Endothelial cell (in vitro differentiated cells): Measurements from ENCODE around the gene ZCWPW1. TPM values are rescaled to one million over a fixed set of nuclear protein-coding genes. Genes with fewer than 3 reads are reported as not detected.

Source experiments
- DNase-seq: peaks from one replicate; pipeline ENCODE4 v3.0.0; 2021; ENCODE audit warnings: low spot score
- H3K27ac Mint-ChIP-seq: one replicate; pipeline ENCODE4 v1.8.0; 2021; ENCODE audit warnings: mixed read lengths, inconsistent platforms; ENCODE audit not compliant: unreplicated experiment
- H3K27me3 Mint-ChIP-seq: one replicate; pipeline ENCODE4 v1.8.0; 2021; ENCODE audit warnings: mild to moderate bottlenecking, moderate library complexity, mixed read lengths, inconsistent platforms; ENCODE audit not compliant: unreplicated experiment
- H3K36me3 Mint-ChIP-seq: one replicate; pipeline ENCODE4 v1.8.0; 2021; ENCODE audit warnings: mild to moderate bottlenecking, low read depth, mixed read lengths, inconsistent platforms; ENCODE audit not compliant: unreplicated experiment
- H3K4me1 Mint-ChIP-seq: one replicate; pipeline ENCODE4 v1.8.0; 2021; ENCODE audit warnings: mild to moderate bottlenecking, mixed read lengths, inconsistent platforms; ENCODE audit not compliant: unreplicated experiment
- H3K4me3 Mint-ChIP-seq: one replicate; pipeline ENCODE4 v1.8.0; 2021; ENCODE audit warnings: mild to moderate bottlenecking, mixed read lengths, inconsistent platforms; ENCODE audit not compliant: unreplicated experiment
- H3K9me3 Mint-ChIP-seq: one replicate; pipeline ENCODE4 v1.8.0; 2021; ENCODE audit warnings: mixed read lengths, inconsistent platforms; ENCODE audit not compliant: unreplicated experiment
- long read RNA-seq: library from polyadenylated mRNA; unstranded; transcript quantifications from one replicate; pipeline ENCODE4 v2.0.0, GENCODE V29; 2020; ENCODE audit not compliant: unreplicated experiment
- total RNA-seq: library from RNA; stranded (reverse); fragmentation: NEBNext Ultra II Directional; extraction: Animal tissue kit (Norgen Biotek cat#: 25700); gene quantifications from one replicate; pipeline ENCODE4 v1.2.1, GENCODE V29; 2021; ENCODE audit not compliant: unreplicated experiment
- TF ChIP-seq, protein P1 (sequence below): fragments of 200-600 bp; sonication (generic); IDR thresholded peaks from one replicate; pipeline ENCODE4 v1.5.0; 2021; ENCODE audit warnings: antibody characterized with exemption; ENCODE audit not compliant: unreplicated experiment

The ZCWPW1 gene, protein sequence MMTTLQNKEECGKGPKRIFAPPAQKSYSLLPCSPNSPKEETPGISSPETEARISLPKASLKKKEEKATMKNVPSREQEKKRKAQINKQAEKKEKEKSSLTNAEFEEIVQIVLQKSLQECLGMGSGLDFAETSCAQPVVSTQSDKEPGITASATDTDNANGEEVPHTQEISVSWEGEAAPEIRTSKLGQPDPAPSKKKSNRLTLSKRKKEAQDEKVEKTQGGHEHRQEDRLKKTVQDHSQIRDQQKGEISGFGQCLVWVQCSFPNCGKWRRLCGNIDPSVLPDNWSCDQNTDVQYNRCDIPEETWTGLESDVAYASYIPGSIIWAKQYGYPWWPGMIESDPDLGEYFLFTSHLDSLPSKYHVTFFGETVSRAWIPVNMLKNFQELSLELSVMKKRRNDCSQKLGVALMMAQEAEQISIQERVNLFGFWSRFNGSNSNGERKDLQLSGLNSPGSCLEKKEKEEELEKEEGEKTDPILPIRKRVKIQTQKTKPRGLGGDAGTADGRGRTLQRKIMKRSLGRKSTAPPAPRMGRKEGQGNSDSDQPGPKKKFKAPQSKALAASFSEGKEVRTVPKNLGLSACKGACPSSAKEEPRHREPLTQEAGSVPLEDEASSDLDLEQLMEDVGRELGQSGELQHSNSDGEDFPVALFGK
- total RNA-seq: 2.2 TPM
- long read RNA-seq, partial matches to known transcripts: 0 of 2 reads
- long read RNA-seq, other reads (novel, unspliced or antisense): 2 of 2 reads

DNA sequence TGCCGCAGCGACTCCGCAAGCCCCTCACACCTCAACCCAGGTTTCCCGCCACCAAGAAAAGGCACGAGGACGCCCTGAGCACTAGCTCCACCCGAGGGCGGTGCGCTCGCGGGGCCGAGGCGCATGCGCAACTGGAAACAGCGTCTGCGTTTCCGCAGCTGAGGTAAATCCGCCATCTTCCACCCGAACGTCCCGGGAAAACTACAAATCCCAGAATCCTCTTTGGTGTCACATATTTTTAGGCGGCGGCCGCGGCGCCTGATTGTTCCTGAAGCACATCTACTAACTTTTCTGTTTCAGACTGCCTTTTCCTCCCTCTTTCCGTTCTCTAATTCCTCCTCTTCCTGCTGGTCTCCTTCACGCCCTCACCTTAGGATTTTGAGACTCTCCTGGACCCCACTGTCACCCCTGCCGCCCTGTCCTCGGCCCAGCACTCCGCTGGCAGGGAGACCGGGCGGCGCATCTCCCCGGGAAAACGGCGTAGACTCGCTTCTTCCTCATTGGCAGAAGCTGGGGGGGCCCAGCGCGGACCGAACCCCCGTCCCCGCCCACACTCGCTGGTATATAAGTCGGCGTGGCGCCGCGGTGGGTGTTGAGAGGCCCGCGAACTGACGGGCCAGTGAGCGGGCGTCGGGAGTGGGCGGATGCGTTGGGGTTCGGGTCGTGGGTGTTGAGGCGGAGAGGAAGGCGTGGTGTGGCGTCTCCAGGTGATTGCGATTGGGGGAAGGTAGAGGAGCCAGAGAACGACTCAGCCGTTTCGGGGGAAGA, at the start of gene ZCWPW1:
ZCWPW1 (minus strand) TSS at position 505 of the 768 bp plus-strand sequence. CDS start 8,054 bp downstream, outside the sequence.
- Mint-ChIP-seq H3K9me3 (no peaks in the 10 kb centered on the region), H3K4me1 (peaks cover 31% of the 10 kb centered on the region), H3K36me3 (peaks cover 24% of the 10 kb centered on the region), H3K27ac (peak within 1 kb of the TSS; percentile 100), H3K4me3 (peak within 1 kb of the TSS; percentile 98), H3K27me3 (peaks cover 19% of the 10 kb centered on the region)
- peak; percentile 89 for DNase-seq
- TF ChIP-seq, protein P1, sequence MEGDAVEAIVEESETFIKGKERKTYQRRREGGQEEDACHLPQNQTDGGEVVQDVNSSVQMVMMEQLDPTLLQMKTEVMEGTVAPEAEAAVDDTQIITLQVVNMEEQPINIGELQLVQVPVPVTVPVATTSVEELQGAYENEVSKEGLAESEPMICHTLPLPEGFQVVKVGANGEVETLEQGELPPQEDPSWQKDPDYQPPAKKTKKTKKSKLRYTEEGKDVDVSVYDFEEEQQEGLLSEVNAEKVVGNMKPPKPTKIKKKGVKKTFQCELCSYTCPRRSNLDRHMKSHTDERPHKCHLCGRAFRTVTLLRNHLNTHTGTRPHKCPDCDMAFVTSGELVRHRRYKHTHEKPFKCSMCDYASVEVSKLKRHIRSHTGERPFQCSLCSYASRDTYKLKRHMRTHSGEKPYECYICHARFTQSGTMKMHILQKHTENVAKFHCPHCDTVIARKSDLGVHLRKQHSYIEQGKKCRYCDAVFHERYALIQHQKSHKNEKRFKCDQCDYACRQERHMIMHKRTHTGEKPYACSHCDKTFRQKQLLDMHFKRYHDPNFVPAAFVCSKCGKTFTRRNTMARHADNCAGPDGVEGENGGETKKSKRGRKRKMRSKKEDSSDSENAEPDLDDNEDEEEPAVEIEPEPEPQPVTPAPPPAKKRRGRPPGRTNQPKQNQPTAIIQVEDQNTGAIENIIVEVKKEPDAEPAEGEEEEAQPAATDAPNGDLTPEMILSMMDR: no peak

DNA sequence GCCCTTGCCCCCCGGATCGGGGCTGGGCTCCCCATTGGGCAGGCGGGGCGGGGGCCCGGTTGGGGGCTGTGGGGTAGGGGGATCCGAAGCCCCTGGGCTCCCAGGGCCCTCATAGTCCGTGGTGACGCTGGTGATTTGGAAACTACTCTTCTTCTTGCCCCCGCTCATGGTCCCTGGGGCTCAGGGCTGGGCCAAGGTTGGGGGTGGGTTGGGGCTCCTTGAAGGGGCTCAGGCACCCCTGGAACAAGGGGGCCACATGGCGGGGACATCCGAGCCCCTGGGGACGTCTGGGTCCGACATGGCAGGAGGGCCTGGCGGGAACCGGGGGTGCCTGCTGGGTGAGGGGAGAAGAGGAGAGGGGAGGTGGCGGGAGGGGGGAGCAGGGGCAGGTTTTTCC, 49.4 kb upstream of the ZCWPW1 start:
- Mint-ChIP-seq H3K9me3 (no peaks in the 10 kb centered on the region), H3K27ac (no peak overlapping the region), H3K36me3 (no peaks in the 10 kb centered on the region), H3K4me1 (peaks cover 35% of the 10 kb centered on the region), H3K4me3 (peak overlapping the region; percentile 100), H3K27me3 (peaks cover 3% of the 10 kb centered on the region)
- no peak for DNase-seq
- TF ChIP-seq, protein P1: no peak

DNA sequence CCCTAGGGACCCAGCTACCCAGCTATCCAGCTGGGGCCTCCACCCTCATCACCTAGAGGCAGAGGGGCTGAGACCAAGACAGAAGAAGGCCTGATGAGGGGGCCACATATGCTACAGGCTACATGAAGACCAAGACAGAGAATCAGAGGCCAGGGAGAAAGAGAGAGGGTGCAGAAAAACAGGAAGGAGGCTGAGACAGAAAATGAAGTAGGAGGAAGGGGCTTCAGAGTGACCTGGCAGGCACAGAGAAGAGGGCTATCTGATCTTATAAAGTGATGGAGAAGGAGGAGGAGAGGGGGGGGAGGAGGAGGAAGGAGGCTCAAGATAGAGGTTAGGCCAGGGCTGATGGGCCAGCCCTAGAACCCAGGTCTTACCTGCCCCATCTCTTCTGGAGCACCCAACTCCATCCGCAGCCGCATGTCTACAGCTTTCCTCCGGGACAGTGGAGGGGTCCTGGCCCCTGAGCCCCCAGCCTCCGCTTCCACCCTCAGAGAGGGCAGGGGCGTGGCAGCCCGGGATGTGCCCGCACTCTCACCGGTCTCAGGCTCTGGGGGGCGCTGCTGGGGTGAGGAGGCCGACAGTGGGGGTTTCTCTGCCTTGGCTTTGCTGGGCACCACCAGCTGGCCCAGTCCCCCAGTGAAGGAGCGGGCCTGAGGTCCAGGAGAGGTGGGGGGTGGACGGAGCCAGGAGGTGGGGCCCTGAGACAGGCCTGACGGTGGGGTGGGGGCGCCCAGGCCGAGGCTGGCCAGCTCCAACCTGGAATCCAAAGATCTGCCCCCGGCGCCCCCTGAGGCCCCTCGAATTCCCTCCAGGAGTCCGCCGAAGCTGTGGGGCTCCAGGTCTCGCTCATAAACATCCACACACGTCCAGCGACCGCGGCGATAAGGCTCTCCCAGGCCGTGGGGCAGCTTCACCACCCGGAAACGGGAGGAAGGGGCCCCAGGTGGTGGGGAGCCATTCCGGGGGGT, 48.7 kb upstream of the ZCWPW1 start:
- no peak for DNase-seq
- Mint-ChIP-seq H3K4me3 (peak overlapping the region; percentile 92), H3K36me3 (no peaks in the 10 kb centered on the region), H3K27ac (peak overlapping the region; percentile 77), H3K27me3 (peaks cover 3% of the 10 kb centered on the region), H3K4me1 (peaks cover 32% of the 10 kb centered on the region), H3K9me3 (no peaks in the 10 kb centered on the region)
- TF ChIP-seq, protein P1: no peak

DNA sequence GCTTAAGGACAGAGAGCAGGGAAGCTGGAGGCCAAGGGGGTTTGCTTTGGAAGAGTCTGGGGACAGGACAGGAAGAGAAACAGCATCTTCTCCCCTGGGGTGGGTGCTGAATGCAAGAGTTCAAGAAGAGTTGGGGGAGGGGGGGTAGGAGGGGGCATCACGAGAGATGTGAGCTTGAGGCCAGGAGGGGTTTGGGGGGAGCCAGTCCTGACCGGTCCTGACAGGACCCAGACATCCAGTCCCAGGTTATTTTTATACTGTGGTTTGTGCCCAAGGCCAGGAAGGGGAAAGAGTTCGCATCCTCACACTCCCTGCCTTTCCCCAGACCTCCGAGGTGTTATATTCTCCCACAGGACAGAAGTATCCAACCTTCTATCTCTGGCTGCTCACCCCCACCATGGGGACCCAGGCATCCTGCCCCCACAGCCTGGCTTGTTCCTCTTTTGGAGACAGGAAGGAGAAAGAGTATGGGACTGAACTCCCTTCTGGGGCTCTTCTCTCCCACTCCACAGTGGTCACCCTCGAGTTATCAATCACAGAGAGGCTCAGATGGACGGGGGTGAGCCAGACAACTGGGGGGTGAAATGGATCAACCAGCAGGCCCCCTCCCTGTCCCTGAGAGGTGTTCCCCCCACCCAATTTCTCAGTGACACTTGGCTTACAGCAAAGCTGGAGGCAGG, 47.7 kb upstream of the ZCWPW1 start:
- Mint-ChIP-seq H3K4me3 (peak overlapping the region; percentile 92), H3K36me3 (no peaks in the 10 kb centered on the region), H3K4me1 (peaks cover 32% of the 10 kb centered on the region), H3K27me3 (peaks cover 3% of the 10 kb centered on the region), H3K9me3 (no peaks in the 10 kb centered on the region), H3K27ac (peak overlapping the region; percentile 67)
- TF ChIP-seq, protein P1: no peak
- no peak for DNase-seq
